PC-3 (cell line): ENCODE data around the gene WDFY3. TPM values are rescaled to one million over a fixed set of nuclear protein-coding genes. Genes with fewer than 3 reads are reported as not detected.

ENCODE experiments used
- ATAC-seq: fragments of 200-7000 bp; cut with Tn5 transposase; 2 replicates; pipeline ENCODE4 v1.9.1; 2020; ENCODE audit warnings: mild to moderate bottlenecking, moderate library complexity
- BruUV-seq: library from RNA; stranded (reverse); fragments of 400-500 nt; replicated peaks from 2 replicates; lab custom pipeline; 2021; lab: Mats Ljungman, UMichigan
- CTCF ChIA-PET: fragments of 300-600 bp; sonication (Branson Sonifier 250); formaldehyde crosslinking; loops from one replicate; lab custom pipeline; 2022; ENCODE audit warnings: antibody characterized with exemption; lab: Charles Lee
- POLR2A ChIA-PET: fragments of 300-600 bp; sonication (Branson Sonifier 250); formaldehyde crosslinking; loops from one replicate; lab custom pipeline; 2022; ENCODE audit warnings: antibody characterized with exemption; ENCODE audit not compliant: unreplicated experiment; lab: Charles Lee
- DNase-seq: peaks from one replicate; pipeline ENCODE4 v3.0.0-alpha.2; 2015
- H2AFZ ChIP-seq: fragments of 300-600 bp; sonication (generic); 2 replicates; pipeline ENCODE4 v1.6.0; 2016; ENCODE audit warnings: antibody characterized with exemption, low read length
- H3F3A ChIP-seq: fragments of 300-600 bp; sonication (generic); one replicate; pipeline ENCODE4 v1.6.0; 2017; ENCODE audit warnings: antibody characterized with exemption, low read length, control low read depth, mild to moderate bottlenecking; ENCODE audit not compliant: unreplicated experiment
- H3K27ac ChIP-seq: fragments of 300-600 bp; sonication (generic); 2 replicates; pipeline ENCODE4 v1.5.1; 2016; ENCODE audit warnings: mild to moderate bottlenecking, low read length
- H3K27me3 ChIP-seq: fragments of 300-600 bp; sonication (generic); 2 replicates; pipeline ENCODE4 v1.6.1; 2016; ENCODE audit warnings: low read length, mixed read lengths
- H3K36me3 ChIP-seq: fragments of 300-600 bp; sonication (generic); 2 replicates; pipeline ENCODE4 v1.6.1; 2016; ENCODE audit warnings: low read depth, mixed run types, low read length, mixed read lengths
- H3K4me1 ChIP-seq: fragments of 300-600 bp; sonication (generic); 2 replicates; pipeline ENCODE4 v1.5.1; 2016; ENCODE audit warnings: low read length; ENCODE audit not compliant: insufficient read depth
- H3K4me2 ChIP-seq: fragments of 300-600 bp; sonication (generic); 2 replicates; pipeline ENCODE4 v1.6.0; 2016; ENCODE audit warnings: low read length
- H3K4me3 ChIP-seq: fragments of 300-600 bp; sonication (generic); 2 replicates; pipeline ENCODE4 v1.5.1; 2016; ENCODE audit warnings: mild to moderate bottlenecking, low read length, mixed read lengths
- H3K79me2 ChIP-seq: fragments of 300-600 bp; sonication (generic); 2 replicates; pipeline ENCODE4 v1.6.1; 2017; ENCODE audit warnings: low read length, mixed read lengths
- H3K9ac ChIP-seq: fragments of 300-600 bp; sonication (generic); 2 replicates; pipeline ENCODE4 v1.6.0; 2016; ENCODE audit warnings: mild to moderate bottlenecking, low read length
- H3K9me2 ChIP-seq: fragments of 300-600 bp; sonication (generic); replicated peaks from 2 replicates; pipeline ENCODE4 v1.6.1; 2016; ENCODE audit warnings: mixed run types, low read length, mixed read lengths
- H3K9me3 ChIP-seq: fragments of 300-600 bp; sonication (generic); 2 replicates; pipeline ENCODE4 v1.6.1; 2016; ENCODE audit warnings: low read length, mixed read lengths
- H4K20me1 ChIP-seq: fragments of 300-600 bp; sonication (generic); 2 replicates; pipeline ENCODE4 v1.6.1; 2016; ENCODE audit warnings: low read length, mixed read lengths
- CTCF ChIP-seq: fragments of 300-600 bp; sonication (generic); conservative IDR thresholded peaks from 2 replicates; pipeline ENCODE4 v1.5.1; 2017; ENCODE audit warnings: antibody characterized with exemption, low read depth, mild to moderate bottlenecking, low read length
- EZH2 ChIP-seq: fragments of 300-600 bp; sonication (generic); IDR thresholded peaks from one replicate; pipeline ENCODE4 v1.6.1; 2017; ENCODE audit warnings: antibody characterized with exemption, mild to moderate bottlenecking, low read length; ENCODE audit not compliant: unreplicated experiment
- EZH2phosphoT487 ChIP-seq: fragments of 300-600 bp; sonication (generic); IDR thresholded peaks from 2 replicates; pipeline ENCODE4 v1.6.1; 2018; ENCODE audit warnings: mild to moderate bottlenecking, antibody characterized with exemption, low read length, borderline replicate concordance
- intact Hi-C: fragments of 100-400 bp; cut with micrococcal nuclease; formaldehyde crosslinking; loops from 2 replicates; pipeline ENCODE4 v1.9.0; 2023
- total RNA-seq: library from RNA; depleted of rRNA; stranded (reverse); fragments of >200 nt; gene quantifications from 2 replicates; pipeline ENCODE4 v1.2.3, GENCODE V29; 2014

WDFY3 gene
- total RNA-seq, 1 experiment from 2014 or later = 23.1 TPM

GRCh38 chr4:84932462-84932861, 34.0 kb downstream of the WDFY3 start:
- Histone ChIP-seq H4K20me1 (no peaks in the 10 kb centered on the region), H3K4me2 (no peak overlapping the region), H2AFZ (no peak overlapping the region), H3K4me3 (no peak overlapping the region), H3F3A (no peaks in the 10 kb centered on the region), H3K4me1 (0 out of 2 replicates have a peak, but pooled peaks cover 1% of the 10 kb centered on the region), H3K27me3 (no peaks in the 10 kb centered on the region), H3K27ac (no peak overlapping the region), H3K9me2 (no peaks in the 10 kb centered on the region), H3K36me3 (no peaks in the 10 kb centered on the region), H3K79me2 (peaks cover 29% of the 10 kb centered on the region), H3K9me3 (no peaks in the 10 kb centered on the region), H3K9ac (no peak overlapping the region)
- ATAC-seq (no peak), DNase-seq (no peak)
- ChIA-PET POLR2A (no interaction called here), CTCF (no interaction called here)
- TF ChIP-seq CTCF (no peak), EZH2 (no peak), EZH2phosphoT487 (no peak)
- intact Hi-C loops = no loop called here
- BruUV-seq = no TSS peak

DNA sequence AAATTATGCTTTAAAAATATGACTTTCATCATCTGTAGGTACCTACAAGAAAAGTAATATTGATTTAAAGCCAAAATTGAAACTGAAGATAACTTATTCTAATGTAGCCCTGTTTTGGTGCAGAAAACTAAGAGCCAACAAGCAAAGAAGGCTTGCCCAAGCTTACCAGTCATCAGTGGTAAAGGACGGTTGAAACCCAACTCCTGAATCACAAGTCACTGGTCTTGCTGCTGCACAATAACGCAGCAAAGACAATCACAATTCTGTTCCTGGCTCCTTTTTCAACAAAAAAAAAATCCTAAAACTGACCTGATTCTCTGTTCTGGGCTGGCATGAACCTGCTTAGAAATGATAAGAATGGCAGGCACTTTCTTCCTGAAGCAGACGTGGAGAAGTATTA, 34.5 kb downstream of the WDFY3 start:
- Histone ChIP-seq H3K9me2 (no peaks in the 10 kb centered on the region), H3K36me3 (no peaks in the 10 kb centered on the region), H3K79me2 (peaks cover 27% of the 10 kb centered on the region), H3F3A (no peaks in the 10 kb centered on the region), H4K20me1 (no peaks in the 10 kb centered on the region), H3K4me2 (no peak overlapping the region), H2AFZ (no peak overlapping the region), H3K27me3 (no peaks in the 10 kb centered on the region), H3K27ac (no peak overlapping the region), H3K9me3 (no peaks in the 10 kb centered on the region), H3K4me3 (no peak overlapping the region), H3K4me1 (no peaks in the 10 kb centered on the region), H3K9ac (no peak overlapping the region)
- ATAC-seq = no peak
- POLR2A ChIA-PET = no interaction called here
- CTCF ChIA-PET = no interaction called here
- intact Hi-C loops = no loop called here
- DNase-seq = no peak
- TF ChIP-seq EZH2 = no peak
- TF ChIP-seq EZH2phosphoT487 = no peak
- no peak for TF ChIP-seq CTCF
- no TSS peak for BruUV-seq

- H3K27ac ChIP-seq = no peak overlapping the region
- no peak for TF ChIP-seq CTCF
- no peak for TF ChIP-seq EZH2phosphoT487
- no peak for TF ChIP-seq EZH2
- H3K79me2 ChIP-seq = peaks cover 20% of the 10 kb centered on the region
- intact Hi-C loops = no loop called here
- H3K4me1 ChIP-seq = no peaks in the 10 kb centered on the region
- H3K9ac ChIP-seq = no peak overlapping the region
- no peaks in the 10 kb centered on the region for H4K20me1 ChIP-seq
- no peak overlapping the region for H3K4me2 ChIP-seq
- no peaks in the 10 kb centered on the region for H3K9me2 ChIP-seq
- no peaks in the 10 kb centered on the region for H3K9me3 ChIP-seq
- H3F3A ChIP-seq = no peaks in the 10 kb centered on the region
- no peak overlapping the region for H3K4me3 ChIP-seq
- ATAC-seq = no peak
- no peak overlapping the region for H2AFZ ChIP-seq
- ChIA-PET CTCF (no interaction called here), POLR2A (no interaction called here)
- no peaks in the 10 kb centered on the region for H3K27me3 ChIP-seq
- no peak for DNase-seq
- no peaks in the 10 kb centered on the region for H3K36me3 ChIP-seq
- no TSS peak for BruUV-seq
Observed at GRCh38 chr4:84931274-84931673, 35.2 kb downstream of the WDFY3 start.
